Superior temporal gyrus (tissue), 1 donor: Measurements from ENCODE around the gene LLPH.
"Not testable (repeated sequence)": the region's sequence is repeated elsewhere in the genome, so short reads cannot be mapped to it uniquely, and the experiment has no call there.

ENCODE experiments used
- DNase-seq: peaks from one replicate; pipeline ENCODE4 v3.0.0-alpha.2; 2016; ENCODE audit errors: extremely low spot score

The LLPH gene

DNA sequence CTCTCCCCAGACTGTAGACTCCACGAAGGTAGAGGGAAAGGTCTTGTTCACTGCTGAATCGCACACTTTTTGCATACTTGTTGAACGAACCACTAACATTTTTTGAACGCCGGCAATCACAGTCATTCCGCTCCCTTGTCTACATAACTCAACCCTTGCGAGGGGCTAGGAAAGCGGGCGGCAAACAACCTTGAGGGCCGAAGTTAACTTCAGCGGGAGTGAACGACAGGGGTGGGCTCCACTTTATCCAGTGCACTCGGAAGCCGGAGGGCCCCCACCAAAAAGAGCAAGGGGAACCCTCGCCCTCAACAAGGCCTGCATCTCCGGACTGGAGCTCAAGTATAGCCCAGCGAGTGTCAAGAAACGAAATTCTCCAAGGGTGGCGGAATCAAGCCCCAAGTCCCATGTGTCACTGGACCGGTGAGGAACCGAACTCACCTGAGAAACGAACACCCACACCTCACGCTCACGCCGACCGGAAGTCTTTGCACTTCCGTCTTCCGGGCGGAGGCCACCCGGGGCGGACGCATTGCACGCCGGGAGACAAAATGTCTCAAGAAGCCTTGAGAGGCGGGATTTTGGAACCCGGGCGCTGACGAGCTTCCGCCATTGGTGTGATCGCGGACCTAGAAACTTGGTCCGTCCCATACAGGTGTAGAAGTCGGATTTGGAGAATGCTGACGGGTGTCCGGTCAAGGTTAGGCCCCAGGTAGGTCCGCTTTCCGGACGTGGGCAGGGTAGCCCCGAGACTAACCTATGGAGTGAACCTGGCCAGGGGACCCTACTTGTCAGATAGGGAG lies at the start of gene LLPH:
Gene LLPH (minus strand): TSS at position 484 of the 800 bp plus-strand sequence. CDS start 1,644 bp downstream, outside the sequence.
- DNase-seq = peak; percentile 91

DNA sequence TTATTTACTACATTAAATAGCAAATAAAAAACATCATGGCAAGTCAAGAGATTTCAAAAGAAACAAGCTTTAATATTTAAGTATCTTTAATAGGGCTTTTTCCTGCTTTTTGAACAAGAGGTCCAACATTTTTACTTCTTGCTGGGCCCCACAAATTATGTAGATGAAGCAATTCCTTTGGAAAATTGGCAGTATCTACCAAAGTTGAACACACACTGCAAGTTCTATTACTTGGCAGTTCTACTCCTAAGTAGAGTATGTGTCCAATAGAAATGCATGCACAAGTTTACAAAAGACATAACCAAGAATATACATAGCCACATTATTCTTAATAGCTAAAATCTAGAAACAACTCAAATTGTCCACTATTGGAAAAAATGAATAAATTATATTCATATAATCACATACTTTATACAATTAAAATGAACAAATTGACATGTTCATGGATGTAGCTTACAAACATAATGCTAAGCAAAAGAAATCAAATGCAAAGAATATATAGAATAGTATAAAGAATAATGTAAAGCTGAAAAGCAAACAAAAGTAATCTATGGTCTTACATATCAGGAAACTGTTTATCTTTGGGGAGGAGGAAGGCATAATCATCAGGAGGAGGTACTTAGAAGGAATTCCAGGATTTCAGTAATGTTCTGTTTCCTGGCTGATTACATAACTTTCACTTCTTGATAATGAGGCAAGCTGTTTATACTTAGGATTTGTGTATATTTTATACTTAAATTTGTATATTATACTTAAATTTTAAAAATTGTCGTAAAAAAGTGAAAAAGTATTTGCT lies 45.8 kb upstream of the LLPH start:
- no peak for DNase-seq

DNA sequence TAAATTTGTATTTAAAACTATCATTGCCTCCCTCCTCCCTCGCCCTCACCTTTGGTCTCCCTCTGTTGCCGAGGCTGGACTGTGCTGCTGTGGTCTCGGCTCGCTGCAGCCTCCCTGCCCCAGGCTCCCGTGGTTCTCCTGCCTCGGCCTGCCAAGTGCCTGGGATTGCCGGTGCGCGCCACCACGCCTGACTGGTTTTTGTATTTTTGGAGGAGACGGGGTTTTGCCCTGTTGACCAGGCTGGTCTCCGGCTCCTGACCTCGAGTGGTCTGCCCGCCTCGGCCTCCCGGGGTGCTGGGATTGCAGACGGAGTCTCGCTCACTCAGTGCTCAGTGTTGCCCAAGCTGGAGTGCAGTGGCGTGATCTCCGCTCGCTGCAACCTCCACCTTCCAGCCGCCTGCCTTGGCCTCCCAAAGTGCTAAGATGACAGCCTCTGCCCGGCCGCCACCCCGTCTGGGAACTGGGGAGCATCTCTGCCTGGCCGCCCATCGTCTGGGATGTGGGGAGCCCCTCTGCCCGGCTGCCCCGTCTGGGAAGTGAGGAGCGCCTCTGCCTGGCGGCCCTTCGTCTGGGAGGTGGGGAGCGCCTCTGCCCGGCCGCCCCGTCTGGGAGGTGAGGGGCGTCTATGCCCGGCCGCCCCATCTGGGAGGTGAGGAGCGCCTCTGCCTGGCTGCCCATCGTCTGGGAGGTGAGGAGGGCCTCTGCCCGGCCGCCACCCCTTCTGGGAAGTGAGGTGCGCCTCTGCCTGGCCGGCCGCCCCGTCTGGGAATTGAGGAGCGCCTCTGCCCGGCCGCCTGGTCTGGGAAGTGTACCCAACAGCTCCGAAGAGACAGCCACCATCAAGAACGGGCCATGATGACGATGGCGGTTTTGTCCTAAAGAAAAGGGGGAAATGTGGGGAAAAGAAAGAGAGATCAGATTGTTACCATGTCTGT lies 44.1 kb upstream of the LLPH start:
- not testable (repeated sequence) for DNase-seq

DNA sequence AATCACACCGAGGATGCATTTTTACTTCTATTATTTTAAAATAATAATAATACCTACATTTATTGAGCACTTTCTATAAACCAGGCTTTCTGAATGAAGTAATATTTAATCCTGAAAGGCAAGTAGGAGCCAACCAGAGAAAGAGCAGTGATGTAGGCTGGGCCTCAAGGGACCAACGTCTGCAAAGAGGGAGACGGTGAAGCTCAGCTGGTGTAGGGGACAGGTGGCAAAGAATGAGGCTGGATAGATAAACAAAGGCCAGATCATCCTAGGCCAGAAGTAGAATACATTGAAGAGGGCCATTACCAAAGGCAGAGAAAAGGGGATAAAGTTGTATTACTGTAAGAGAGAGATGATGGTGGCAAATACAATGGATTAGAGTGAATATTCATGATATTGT lies 40.1 kb upstream of the LLPH start:
- no peak for DNase-seq

DNA sequence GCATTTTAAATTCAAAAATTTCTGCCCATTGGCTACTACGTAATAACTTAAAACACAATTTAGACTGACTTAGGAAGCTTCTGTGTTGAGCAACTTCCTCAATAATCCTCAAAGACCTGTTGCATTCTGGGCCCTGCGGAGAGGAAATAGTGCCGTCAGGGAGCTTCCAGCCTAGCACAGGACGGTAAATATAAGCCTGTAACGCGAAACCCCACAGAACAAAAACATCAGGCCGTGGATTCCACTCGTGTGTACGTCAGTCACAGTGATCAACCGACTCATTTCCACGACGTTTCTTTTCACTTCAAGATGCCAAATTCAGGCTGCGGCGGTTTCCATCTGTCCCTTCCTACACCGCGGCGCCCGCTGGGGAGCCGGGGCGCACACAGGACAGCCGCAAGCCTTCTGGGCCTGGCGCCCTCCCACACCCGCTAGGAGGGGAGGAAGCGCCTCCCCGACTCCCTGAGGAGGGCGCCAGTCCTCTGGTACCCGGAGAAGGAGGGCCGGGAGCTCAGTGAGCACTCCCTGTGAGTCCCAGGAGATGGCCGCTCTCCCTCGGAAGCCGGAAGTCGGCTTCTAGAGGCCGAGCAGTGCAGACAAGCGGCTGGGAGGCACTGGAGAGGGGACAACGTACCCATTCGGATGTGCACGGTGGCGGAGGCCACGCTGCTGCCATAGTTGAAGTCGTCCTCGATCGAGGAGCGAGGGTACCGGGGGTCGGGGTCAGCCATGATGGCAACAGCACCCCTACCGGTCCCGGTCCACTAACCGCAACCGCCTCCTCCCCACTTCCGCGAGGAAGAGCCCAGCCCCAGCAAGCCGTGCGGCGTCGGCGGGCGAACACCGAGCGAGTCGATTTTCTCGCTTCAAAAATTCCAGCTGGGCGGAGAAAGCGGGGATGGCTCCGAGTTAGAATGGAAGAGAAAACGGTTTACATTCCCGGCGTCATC lies 38.9 kb upstream of the LLPH start, which contains the start of gene TMBIM4:
Gene TMBIM4 (minus strand): TSS at position 776 of the 950 bp plus-strand sequence. CDS start 45 bp downstream, at position 731.
- peak; percentile 87 for DNase-seq

DNA sequence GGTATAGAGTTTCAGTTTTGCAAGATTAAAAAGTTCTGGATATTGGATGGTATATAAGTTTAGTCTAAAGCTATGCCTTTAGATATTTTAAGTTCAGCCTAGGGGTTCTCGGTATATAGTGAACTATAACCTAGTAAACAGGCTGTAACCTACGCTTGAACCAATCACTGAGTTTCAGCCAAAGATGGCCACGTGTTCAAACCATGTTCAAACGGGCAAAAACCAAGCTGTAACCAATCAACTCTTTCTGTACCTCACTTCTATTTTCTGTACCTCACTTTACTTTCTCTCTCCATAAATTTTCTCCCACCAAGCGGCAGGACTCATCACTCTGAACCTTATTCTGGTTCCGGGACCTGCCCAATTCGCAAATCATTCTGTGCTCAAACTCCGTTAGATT lies 37.9 kb upstream of the LLPH start:
- DNase-seq = no peak

DNA sequence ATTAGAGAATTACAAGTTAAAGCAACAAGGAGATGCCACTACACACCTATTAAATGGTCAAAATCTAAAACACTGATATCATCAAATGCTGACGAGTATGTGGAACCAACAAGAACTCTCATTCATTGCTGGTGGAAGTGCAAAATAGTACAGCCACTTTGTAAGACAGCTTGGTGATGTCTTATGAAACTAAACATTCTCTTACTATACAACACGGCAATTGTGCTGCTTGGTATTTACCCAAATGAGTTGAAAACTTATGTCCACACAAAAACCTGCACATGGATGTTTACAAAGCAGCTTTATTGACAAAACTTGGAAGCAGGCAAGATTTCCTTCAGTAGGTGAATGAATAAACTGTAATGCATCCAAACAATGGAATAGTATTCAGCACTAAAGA lies 36.0 kb upstream of the LLPH start:
- DNase-seq = no peak

DNA sequence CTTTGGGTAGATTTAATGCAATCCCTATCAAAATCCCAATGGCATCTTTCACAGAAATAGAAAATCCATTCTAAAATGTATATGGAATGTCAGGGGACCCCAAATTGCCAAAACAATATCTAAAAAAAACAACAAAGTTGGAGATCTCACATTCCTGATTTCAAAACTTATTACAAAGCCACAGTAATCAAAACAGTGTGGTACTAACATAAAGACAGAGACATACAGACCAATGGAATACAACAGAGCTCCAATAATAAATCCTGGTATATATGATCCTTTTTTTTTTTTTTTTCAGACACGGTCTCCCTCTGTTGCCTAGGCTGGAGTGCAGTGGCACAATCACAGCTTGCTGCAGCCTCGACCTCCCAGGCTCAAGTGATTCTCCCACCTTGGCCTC lies 34.6 kb upstream of the LLPH start:
- DNase-seq = no peak

DNA sequence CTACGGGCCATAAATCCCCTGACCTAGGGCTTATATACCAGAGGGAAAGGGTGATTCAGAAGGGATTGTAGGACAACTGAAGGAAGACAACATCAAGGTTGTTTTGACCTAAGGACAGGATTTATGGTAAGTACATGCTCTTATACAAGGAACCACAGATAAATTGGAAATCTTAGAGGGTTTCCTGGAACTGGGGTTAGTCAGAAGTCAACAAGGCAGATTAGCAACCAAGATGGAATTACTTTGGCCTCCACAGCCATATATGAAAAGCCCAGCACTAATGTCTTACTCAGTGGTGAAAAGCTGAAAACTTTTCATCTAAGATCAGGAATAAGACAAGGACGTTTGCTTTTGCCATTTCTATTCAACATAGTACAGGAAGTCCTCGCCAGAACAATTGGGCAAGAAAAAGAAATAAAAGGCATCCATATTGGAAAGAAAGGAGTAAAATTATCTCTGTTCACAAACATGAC lies 33.8 kb upstream of the LLPH start:
- DNase-seq = no peak

DNA sequence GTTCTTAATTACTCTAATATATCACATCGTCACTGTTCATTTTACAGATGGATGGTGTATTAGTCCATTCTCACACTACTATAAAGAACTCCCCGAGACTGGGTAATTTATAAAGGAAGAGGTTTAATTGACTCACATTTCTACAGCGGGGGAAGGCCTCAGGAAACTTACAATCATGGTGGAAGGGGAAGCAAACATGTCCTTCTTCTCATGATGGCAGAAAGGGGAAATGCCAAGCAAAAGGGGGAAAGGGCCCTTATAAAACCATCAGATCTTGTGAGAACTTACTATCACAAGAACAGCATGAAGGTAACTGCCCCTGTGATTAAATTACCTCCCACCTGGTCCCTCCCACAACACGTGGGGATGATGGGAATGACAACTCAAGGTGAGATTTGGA lies 32.7 kb upstream of the LLPH start:
- no peak for DNase-seq

DNA sequence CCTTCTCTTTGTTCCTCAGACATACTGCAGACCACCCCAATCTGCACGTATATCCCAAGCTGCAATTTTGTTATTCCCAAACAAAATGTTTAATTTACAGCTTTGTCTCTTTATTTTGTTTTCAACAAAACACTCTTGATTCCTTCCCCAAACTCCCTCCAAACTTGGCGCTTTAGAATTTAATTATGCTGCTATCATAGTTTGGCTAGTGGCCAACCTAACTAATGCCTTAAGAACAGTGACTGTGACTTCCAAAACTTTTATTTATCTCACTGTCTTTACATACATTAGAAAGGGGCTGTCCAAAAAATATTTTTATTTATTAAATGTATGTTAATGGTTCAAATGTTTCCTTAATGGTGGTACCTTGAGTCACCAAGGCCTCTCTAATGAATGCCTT lies 32.2 kb upstream of the LLPH start:
- DNase-seq = no peak

DNA sequence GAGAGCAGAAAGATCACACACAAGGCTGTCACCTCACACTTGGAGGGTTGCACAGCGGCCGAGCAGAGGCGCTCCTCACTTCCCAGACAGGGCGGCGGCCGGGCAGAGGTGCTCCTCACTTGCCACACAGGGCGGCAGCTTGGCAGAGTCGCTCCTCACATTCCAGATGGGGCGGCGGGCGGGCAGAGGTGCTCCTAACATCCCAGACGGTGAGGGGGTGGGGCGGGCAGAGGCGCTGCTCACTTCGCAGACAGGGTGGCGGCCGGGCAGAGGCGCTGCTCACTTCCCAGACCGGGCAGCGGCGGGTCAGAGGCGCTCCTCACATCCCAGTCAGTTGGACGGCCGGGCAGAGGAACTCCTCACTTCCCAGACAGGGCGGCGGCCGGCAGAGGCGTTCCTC lies 30.2 kb upstream of the LLPH start:
- DNase-seq = no peak

DNA sequence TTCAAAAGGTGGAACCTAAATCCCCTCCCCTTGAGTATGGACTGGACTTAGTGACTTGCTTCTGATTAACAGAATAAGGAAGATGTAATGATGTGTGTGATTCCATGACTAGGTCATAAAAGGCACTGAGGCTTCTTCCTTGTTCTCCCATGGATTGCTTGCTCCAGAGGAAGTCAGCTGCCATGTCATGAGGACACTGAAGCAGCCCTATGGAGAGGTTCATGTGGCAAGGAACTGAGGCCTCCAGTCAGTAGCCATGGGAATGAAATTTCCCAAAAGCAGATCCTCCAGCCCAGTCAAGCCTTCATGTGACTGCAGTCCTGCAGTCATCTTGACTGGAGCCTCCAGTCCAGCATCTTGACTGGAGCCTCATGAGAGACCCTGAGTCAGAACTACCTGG lies 28.6 kb upstream of the LLPH start:
- no peak for DNase-seq

DNA sequence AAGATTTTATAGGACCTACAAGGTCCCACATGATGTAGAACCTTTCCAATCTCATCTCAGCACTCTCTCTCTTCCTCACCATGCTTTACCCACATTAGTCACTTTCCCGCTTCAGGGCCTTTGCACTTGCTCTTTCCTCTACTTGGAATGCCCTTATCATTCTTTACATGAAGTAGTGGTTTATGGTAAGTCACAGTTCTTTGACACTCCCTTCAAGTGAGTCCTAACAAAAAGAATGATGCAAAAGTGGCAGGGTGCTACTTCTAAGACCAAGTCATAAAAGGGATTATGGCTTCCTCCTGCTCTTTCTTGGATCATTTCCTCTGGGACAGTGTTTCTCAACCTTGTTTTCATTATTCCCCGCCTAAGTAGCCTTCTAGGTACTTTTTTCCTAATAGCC lies 26.1 kb upstream of the LLPH start:
- DNase-seq = no peak

DNA sequence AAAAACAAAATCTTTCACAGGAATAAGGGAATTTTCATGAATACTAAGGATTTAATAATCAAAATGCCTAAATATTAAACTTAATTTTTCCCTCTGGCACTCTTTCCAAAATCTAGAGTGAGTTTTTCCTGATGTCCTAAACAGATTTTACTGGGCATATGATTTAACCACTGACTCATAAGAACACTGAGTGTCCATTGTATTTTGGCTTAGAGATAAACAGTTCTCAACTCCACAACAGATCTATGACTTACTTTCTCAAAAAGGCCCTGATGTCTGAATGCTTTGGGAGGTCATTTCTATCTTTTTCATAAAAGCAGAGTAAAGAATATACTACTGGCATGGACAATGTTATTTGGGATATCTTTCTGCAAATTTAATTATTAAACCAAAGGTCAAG lies 24.2 kb upstream of the LLPH start:
- no peak for DNase-seq

DNA sequence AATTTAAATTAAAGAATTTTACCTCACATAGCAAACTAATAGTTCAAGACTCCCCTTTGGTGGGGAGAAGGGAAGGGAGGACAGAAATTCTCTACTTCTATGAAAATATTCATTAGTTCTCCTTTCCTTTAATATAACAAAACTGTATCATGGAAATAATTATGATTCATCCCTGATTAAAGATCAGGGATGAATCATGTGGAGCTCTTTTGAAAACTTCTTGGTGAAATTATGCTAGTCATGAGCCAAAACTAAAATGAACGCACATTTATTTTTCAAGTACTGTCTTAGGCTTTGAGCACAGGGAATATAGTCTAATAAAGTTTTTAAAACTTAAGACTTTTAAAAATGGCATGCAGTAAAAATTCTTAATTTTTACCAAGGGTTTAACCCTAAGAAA lies 22.2 kb upstream of the LLPH start:
- no peak for DNase-seq

DNA sequence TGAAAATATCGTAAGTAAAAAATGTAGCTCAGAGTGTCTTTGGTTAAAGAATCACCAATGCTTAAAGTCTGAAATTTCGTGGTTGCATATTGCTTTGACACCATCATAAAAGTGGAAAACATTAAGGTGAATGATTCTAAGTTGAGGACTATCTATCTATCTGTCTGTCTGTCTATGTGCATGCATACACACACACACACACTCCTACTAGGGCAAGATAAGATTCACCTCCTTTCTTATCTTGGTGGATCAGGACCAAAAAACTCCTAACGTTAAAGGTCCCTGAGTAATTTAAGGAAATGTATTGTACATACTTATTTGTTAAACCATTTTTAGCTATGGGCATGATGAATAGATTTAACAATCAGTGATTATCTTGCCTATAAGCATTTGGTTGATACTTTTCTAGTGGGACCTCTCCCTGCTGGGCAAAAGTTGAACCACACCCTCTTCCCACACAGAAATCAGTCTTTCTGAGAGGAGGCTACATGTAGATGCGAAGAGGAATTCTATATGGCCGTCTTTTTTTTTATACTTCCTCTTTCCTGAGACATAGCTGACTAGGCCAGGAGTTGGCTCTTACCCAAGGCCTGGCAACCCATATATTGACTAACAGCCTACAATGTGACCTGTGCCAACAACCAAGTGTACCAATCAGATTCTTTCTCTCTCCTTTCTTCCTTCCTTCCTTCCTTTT lies 19.3 kb upstream of the LLPH start:
- DNase-seq = no peak

DNA sequence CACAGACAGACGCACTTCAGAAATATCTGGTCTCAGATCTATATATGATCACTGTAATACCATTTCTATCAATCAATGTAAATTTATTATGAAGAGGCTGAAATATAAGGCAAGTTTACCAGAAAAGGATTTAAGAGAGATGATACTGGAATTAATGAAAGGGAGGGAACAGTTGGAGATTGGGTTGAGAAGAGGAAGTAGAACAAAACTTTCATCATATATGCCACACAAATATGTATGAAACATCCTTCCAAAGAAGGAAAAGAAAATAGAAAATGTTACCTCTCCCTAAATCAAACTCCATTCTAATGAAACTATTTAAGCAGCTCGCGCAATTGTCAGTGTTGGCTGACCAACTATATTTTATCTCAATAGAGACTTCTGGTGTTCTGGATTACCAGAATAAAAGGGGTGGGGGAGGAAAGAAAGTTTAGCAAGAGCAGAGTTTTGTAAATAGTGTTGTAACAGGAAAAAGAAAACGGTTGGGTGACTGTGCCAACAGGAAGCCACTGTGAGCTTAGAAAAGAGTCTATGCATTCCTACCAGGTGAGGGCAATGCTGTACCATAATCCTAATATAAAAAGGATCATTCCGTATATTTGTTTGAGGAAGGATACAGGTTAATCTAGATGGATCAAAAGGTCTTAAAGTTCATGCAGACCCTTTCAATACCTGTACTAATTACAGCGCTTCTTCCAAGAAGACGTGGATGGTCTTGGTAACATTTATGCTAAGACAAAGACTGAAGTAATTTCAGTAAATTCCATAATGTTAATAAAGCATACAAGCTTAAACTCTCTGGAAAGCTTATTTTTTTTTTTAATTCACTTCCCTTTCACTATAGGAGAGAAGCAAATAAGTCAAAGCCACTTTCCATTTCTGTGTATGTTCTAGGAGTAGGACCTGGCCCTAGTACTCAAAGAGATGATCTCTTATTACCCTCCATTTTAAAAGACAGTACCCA lies 14.5 kb upstream of the LLPH start:
- DNase-seq = peak; percentile 35

DNA sequence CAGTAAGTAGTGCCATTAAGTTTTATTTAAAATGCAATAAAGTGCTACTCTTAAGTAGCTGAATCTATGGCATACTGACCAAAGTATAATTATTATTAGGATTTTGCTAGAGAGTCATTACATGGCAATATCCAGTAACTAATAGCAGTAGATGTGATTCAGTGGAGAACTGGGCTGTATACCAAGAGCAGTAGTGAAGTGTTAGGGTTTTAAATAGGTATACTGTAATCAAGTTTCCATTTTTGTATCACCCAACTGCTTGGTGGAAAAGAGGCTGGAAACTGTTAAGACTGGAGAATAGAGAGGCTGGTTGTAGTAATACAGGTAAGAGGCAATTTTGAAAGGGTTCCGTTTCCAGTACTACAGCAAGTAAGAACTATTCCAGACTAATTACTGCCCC lies 13.3 kb upstream of the LLPH start:
- DNase-seq = no peak
